ENCODE data around the gene PLA2G4D.

Gene PLA2G4D, protein sequence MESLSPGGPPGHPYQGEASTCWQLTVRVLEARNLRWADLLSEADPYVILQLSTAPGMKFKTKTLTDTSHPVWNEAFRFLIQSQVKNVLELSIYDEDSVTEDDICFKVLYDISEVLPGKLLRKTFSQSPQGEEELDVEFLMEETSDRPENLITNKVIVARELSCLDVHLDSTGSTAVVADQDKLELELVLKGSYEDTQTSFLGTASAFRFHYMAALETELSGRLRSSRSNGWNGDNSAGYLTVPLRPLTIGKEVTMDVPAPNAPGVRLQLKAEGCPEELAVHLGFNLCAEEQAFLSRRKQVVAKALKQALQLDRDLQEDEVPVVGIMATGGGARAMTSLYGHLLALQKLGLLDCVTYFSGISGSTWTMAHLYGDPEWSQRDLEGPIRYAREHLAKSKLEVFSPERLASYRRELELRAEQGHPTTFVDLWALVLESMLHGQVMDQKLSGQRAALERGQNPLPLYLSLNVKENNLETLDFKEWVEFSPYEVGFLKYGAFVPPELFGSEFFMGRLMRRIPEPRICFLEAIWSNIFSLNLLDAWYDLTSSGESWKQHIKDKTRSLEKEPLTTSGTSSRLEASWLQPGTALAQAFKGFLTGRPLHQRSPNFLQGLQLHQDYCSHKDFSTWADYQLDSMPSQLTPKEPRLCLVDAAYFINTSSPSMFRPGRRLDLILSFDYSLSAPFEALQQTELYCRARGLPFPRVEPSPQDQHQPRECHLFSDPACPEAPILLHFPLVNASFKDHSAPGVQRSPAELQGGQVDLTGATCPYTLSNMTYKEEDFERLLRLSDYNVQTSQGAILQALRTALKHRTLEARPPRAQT

DNA sequence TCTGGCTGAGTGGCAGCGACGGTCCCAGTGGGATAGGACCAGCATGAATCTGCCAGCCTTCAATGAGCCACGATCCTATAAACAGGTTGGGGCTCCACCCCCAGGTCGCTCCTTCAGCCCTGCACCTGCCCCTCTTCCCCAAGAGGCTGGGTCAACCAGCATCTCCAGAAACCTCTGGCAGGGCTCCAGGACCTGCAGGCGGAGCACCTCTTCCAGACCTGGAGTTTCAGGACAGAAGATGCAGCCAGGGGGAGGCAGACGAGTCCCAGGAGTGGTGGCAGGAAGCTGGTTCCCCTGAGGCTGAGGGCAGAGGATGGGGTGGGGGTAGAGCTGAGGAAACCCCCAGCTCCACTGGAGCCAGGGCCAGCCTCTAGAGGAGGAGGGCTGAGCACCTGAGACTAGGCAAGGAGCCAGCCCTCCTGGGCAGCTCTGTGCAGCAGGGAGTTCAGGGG is at the start of gene PLA2G4D:
PLA2G4D (minus strand) TSS at position 51 of the 452 bp plus-strand sequence. CDS start 103 bp downstream, outside the sequence.
- no peak within 1 kb of the TSS for H3K4me3 ChIP-seq (ENCODE audit: low read depth, low read length)
- DNase-seq (ENCODE audit: low read depth): no peak

DNA sequence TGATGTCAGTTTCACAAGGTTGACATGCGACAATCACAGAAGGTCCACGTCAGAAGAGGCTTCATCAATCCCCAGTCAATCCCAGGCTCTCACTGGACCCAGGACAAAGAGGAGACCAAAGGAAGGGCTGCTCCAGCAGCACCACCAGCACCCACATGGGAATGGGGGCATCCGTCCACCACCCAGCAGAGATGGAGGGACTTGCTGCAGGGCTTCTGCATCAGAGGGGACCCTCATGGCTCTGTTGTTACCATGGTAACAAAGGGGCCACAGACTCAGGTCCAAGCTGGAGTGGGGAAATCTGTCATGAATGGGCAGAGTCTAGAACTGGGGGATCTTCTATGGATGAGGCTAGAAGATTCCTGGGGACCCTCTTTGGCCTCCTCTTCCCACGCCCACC is 49.0 kb upstream of the PLA2G4D start:
- no peak for DNase-seq (ENCODE audit: low read depth)
- no peak overlapping the region for H3K4me3 ChIP-seq (ENCODE audit: low read depth, low read length)

DNA sequence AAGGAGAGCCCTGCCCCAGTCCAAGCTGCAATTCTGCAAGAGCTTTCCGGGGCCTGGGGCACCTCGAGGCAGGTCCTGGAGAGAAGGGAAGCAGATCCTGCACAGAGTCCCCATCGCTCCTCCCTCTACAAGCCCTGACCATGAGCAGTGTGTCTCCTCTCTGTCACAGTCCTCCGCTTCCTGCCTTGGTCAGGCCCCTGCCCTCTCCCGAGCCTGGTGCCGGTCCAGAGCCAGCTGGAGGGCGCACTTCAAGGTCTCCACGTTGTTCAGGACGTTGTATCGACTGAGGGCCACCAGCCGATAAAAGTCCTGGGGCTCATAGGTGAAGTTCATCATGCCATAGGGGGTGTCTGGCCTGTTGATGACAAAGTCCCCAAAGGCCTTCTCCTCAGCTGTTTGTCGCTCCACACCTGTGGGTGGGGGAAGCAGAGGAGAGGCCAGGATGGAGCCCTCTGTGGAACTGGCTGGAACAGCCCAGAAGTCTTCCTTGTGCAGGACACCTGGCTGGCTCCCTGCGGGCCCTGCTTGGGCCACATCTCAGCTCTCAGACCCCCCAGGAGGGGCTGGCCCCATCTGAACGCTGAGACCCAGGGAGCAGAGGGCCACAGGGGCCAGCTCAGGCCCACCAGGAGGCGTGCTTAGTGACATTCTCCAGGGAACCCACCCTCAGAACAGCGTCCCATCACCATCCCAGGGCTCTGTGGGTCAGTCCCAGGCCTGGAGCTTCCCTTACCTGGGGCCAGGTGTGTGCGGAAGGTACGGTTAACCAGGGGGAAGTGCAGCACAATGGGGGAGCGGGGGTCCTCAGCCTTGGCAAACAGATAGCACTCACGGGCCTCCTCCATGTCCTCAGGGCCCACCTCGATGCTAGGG is 47.7 kb upstream of the PLA2G4D start:
- DNase-seq (ENCODE audit: low read depth): no peak
- H3K4me3 ChIP-seq (ENCODE audit: low read depth, low read length): no peak overlapping the region

DNA sequence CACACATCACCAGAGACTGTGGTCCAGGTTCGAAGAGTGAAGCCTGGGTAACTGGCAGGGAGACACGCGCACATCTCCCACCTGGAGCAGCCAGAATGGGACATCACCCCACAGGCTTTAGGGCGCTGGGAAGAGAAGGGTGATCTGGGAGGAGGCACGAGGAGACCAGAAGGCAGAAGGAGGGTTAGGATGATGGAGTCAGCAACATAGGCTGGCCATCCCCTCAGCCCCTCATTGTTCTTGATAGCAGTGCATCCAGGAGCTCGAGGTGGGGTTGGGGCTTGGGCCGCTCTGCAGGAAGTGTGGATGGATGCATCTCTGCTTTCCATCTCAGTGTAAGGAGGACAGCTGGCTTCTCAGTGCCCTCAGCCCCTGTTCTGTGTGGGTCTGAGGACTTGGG is 46.9 kb upstream of the PLA2G4D start:
- DNase-seq (ENCODE audit: low read depth): no peak

DNA sequence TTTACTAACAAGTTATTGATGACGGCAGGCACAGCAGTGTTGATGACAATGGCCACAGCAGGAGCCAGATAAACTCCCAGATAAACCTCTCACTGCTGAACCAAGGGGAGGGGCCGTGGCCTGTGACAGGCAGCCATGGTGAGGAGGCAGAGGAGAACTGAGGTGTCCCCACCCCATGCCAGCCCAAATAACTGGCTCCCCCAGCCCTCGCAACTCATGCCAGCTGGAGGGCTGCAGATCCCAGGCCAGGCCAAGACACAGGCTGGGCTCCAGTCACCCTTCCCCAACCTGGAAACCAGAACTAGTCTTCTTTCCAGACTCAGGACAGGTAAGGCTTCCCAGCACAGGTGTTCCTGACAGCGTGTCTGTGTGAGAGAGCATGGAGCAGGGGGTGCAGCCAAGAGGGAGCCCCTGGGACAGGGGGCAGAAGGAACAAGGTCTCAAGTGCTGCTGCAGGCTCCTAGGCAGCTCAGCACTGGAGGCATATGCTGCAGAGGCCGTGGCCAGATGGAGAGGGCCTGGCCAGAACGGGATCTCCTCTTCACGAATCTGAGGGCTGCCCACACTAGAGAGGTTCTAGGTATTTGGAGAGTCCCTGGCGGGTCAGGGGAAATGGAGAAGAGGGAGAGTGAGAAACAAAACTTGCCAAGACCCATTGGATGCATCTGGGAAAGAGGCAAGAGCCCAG is 46.2 kb upstream of the PLA2G4D start:
- DNase-seq (ENCODE audit: low read depth): no peak
- H3K4me3 ChIP-seq (ENCODE audit: low read depth, low read length): no peak overlapping the region

More for the DNA sequence above, 46.9 kb upstream of the PLA2G4D start:
- H3K4me3 ChIP-seq (ENCODE audit: low read depth, low read length): no peak overlapping the region

DNA sequence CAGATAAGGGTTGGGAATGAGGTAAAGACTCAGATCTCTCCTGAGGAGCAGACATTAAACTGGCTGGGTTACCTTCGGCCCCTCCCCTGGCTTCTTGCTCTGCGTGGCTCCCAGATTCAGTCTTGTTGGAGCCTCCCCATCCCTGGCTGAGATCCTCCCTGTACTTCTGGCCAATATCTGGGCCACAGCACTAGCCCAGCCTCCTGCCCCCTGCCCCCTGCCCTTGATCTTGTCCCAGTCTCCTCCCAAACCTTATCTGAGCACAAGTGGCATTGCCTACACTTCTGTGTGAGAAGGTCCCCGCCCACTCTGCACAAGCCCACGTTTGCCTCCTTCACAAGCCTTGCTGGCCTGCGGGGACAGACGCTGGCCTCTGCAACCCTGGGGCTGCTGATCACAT is 45.2 kb upstream of the PLA2G4D start:
- no peak for DNase-seq (ENCODE audit: low read depth)

DNA sequence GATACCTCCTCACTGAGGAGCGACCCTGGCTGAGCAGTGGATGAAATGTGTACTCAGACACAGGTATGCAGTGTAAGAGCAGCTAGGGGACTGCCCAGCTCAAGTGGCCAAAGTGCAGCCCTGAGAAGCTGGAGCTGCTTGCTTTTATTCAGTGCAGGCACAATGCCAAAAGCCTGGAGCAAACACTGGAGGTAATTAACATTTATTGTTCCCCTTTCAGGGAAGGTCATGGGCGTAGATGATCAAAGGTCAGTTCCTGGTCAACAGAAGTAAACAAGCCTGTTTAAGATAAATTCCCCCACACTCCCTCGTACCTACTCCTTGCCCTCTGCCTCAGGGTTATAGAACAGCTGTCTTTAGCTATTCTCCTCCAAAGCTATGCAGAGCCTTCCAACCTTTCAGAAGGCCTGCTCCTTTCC is 44.6 kb upstream of the PLA2G4D start:
- no peak overlapping the region for H3K4me3 ChIP-seq (ENCODE audit: low read depth, low read length)
- no peak for DNase-seq (ENCODE audit: low read depth)

More for the DNA sequence above, 45.2 kb upstream of the PLA2G4D start:
- no peak overlapping the region for H3K4me3 ChIP-seq (ENCODE audit: low read depth, low read length)

DNA sequence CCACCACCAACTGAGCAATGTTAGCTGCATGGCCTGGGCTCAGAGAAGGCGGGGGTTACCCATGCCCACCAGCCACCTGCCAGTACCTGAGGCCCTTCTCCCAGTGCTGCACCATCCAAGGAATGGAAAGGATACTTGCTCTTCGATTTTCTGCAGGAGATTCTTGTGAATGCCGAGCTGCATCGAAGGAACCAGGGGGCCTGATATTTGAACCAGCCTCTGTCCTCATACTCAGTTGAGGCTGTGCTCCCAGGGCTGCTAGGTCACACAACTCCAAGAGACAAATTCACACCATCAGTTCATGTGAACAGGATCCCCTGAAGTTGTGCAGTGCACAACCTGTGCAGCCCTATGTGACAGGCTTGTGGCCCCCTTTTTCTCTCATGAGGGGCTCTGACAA is 44.0 kb upstream of the PLA2G4D start:
- DNase-seq (ENCODE audit: low read depth): no peak
- H3K4me3 ChIP-seq (ENCODE audit: low read depth, low read length): no peak overlapping the region

DNA sequence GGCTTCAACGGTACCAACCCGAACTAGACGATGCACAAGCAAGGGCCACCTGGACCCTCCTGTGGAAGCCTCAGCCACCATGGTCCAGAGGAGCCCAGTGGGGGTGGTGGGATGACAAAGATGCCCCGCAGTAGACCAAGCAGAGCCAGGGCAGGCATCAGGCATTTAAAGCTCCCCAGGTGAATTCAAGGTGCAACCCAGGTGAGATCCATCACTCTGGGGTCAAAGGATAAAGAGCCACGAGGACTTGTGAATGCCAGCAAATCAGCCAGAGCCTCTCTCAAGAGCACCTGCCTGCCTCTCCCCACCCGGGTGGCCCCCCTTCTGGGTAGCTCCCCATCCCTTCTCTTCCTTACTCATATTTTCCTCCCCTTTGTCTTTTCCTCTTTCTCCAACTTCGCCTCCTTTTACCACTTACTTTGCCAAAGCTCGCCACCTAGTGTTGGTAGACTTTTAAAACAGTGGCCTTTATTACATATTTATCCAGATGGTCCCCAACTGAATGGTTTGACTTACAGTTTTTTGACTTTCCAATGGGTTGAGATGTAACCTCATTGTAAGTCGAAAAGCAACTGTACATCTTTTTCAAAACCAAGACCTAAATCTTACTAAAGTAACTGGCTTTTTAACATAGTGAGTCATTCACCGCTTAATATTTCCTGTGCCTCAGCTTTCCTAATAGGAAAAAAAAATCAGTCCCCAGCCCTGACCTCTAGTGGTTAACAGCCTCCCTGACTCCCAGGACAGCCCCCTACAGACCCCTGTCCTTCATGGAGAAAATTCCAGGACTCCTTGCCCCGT is 43.3 kb upstream of the PLA2G4D start:
- peak; percentile 6 for DNase-seq (ENCODE audit: low read depth)
- H3K4me3 ChIP-seq (ENCODE audit: low read depth, low read length): no peak overlapping the region

DNA sequence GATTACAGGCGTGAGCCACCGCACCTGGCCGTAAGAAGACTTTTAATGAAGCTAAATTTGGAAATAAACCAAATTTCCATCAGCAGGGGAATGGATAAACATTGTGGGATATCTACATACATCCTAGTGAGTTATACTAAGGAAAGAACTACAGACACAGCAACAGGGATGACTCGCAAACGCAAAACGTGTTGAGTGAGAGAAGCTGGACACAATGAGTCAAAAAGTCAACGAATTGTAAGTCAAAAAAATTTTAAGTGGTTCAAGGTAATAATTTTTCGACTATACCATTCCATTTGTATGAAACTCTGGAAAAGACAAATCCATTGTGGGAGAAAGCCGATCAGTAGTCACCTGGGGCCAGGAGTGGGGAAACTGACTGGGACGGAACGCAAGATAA is 42.2 kb upstream of the PLA2G4D start:
- no peak for DNase-seq (ENCODE audit: low read depth)
- no peak overlapping the region for H3K4me3 ChIP-seq (ENCODE audit: low read depth, low read length)

DNA sequence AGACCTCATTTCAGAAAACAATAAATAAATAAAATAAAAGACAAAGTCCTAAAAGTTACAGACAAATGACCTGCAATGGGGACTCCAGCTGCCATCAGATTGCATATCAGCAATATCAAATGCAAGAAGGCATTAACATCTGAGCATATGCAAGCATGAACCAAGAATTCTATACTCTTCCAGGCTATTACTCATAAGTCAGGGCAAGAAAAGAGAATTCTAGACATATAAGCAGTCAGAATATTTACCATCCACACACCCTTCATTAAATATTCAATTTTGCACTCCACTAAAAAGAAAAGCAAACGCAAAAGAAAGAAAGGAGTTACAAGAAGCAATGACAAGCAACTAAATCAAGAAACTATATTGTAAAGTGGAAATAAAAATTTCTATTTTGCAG is 41.0 kb upstream of the PLA2G4D start:
- H3K4me3 ChIP-seq (ENCODE audit: low read depth, low read length): no peak overlapping the region
- no peak for DNase-seq (ENCODE audit: low read depth)

DNA sequence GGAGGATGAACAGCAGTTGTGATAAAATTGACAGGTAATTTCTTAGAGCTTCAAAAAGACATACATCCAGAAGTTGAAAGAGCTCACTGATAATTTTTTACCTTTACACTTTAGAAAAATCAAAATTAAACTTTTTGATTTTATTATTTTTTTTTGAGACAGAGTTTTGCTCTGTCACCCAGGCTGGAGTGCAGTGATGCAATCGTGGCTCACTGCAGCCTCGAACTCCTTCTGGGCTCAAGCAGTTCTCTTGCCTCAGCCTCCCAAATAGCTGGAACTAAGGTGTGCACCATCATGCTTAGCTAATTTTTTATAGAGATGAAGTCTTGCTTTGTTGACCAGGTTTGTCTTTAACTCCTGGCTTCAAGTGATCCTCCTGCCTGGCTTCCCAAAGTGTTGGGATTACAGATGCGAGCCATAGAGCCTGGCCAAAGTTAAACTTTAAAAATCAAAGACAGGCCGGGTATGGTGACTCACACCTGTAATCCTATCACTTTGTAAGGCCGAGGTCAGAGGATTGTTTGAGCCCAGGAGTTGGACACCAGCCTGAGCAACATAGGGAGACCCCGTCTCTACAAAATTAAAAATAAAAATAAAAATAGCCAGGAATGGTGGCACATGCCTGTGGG is 40.4 kb upstream of the PLA2G4D start:
- no peak overlapping the region for H3K4me3 ChIP-seq (ENCODE audit: low read depth, low read length)
- no peak for DNase-seq (ENCODE audit: low read depth)

DNA sequence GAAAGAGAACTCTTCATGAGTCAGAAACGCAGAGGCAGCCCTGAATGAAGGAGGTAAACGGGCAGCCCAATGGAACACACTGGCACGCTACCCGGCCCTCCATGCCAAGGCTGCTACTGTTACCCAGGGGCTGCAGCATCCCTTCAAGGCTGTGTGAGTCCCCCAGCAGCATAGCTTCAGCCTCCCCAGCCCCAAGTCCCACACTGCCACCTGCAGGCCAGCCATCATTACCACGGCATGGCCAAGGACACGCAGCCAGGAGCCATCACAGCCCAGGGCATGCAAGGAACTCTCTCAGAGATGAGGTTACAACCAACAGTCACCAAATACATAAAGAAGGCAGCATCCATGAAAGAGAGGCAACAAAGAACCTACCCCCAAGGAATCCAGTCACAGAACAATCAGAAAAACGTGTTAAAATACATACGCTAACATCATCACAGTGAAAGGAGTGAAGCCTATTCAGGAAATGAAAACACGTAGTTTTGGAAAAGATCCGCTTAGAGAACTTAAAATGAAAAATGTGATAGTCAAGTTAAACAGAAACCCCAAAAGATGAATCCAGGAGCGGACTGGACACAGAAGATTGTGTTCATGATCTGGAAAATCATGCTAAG is 39.6 kb upstream of the PLA2G4D start:
- H3K4me3 ChIP-seq (ENCODE audit: low read depth, low read length): no peak overlapping the region
- peak; percentile 1 for DNase-seq (ENCODE audit: low read depth)

DNA sequence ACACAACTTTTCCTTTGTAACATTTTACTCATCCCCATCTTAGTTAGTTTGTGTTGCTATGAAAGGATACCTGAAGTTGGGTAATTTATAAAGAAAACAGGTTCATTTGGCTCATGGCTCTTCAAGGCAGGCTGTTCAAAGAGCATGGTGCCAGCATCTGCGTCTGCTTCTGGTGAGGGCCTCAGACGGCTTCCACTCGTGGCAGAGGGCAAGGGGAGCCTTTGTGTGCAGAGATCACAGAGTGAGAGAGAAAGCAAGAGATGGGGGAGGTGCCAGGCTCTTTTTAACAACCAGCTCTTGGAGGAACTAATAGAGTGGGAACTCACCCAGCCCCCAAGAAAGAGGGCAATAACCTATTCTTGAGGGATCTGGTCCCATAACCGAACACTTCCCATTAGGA is 39.0 kb upstream of the PLA2G4D start:
- H3K4me3 ChIP-seq (ENCODE audit: low read depth, low read length): no peak overlapping the region
- DNase-seq (ENCODE audit: low read depth): no peak

DNA sequence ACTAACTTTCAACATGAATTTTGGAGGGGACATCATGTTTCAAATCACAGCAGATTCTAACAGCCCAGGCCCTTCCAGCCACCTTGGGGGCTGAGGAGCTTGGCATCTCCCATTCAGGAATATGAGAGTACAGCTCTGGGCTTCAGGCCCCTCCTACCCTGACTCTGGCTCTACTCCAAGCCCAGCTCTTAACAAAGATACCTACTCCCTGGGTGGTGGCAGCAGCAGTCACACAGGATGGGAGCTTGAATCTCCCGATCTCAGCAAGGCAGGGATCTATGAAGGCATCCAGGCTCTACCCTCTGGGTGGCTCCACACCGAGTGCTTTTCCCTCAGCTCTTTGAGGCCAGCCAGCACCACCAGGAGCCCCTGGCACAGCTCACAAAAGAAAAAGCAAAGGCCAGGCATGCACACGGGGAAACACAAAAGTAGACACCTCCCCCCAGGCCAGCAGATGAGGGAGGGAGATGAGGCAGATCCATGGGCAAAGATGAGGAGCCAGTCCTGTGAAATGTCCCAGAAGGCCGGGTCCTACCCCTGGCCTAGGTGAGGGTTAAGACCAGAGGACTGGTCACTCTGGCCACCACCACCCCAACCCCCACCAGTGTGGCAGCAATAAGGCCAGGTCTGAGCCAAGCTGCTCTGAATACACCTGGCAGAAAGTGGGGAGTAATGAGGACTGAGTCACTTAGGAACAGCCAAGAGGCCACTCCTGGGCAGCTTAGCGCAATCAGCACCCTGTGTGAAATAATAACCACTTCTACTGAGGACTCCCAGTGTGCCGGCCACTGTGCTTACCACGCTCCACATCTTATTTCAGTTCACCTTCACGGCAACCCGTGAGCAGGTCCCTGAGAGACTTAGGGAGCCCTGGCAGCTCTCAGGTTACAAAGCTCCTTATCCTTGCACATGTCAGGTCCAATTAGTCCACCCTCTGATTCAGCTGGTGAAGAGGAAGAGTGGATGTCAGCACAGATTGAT is 37.8 kb upstream of the PLA2G4D start:
- H3K4me3 ChIP-seq (ENCODE audit: low read depth, low read length): no peak overlapping the region
- no peak for DNase-seq (ENCODE audit: low read depth)

DNA sequence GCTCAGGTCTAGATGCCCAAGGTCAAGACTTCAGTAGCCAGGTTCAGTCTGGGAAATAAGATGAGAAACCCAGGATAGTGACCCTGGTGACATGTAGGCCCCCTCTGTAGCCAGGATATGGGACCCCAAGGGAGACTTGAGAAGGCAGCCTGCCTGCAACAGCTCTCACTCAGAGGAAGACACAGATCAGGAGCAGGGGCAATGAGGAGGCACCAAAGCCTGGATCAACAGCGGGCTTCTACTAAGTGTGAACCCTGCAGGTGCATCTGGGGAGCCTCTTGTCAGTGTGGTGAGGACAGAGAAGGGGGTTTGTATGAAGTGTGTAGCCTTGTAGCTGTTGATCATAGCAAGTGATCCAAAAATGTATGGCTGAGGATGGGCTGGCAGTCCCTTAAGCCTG is 36.6 kb upstream of the PLA2G4D start:
- no peak for DNase-seq (ENCODE audit: low read depth)
- no peak overlapping the region for H3K4me3 ChIP-seq (ENCODE audit: low read depth, low read length)
